Upper lobe of left lung (tissue), 4 donors: ENCODE data around the gene COL20A1.

ENCODE experiments used
- POLR2AphosphoS5 ChIP-seq, 2 donors: sonication (generic); formaldehyde crosslinking; IDR thresholded peaks; one replicate each; pipeline ENCODE4 v1.5.1; 2017; ENCODE audit warnings: antibody characterized with exemption in 2 of 2
- TF ChIP-seq, protein P1 (sequence below), 6 experiments: fragments of 450-650 bp in 4 of 6; fragments of 200-600 bp in 2 of 6; sonication (generic) in 2 of 6; IDR thresholded peaks; one replicate each; pipeline ENCODE4 v1.5.1; 2016 to 2019; ENCODE audit warnings: antibody characterized with exemption in 6 of 6

DNA sequence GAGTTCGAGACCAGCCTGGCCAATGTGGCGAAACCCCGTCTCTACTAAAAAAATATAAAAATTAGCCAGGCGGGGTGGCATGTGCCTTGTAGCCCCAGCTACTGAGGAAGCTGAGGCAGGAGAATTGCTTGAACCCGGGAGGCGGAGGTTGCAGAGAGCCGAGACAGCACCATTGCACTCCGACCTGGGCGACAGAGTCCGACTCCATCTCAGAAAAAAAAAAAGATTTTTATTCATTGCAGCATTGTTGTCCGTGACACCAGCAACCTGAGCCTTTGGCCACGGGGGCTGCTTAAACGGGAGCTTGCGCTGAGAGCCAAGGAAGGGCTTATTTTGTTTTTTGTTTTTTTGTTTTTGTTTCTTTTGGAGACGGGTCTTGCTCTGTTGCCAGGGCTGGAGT is 13.1 kb upstream of the COL20A1 start:
- TF ChIP-seq POLR2AphosphoS5 (IDR thresholded peaks at IDR 0.05): no peak
- TF ChIP-seq, protein P1, sequence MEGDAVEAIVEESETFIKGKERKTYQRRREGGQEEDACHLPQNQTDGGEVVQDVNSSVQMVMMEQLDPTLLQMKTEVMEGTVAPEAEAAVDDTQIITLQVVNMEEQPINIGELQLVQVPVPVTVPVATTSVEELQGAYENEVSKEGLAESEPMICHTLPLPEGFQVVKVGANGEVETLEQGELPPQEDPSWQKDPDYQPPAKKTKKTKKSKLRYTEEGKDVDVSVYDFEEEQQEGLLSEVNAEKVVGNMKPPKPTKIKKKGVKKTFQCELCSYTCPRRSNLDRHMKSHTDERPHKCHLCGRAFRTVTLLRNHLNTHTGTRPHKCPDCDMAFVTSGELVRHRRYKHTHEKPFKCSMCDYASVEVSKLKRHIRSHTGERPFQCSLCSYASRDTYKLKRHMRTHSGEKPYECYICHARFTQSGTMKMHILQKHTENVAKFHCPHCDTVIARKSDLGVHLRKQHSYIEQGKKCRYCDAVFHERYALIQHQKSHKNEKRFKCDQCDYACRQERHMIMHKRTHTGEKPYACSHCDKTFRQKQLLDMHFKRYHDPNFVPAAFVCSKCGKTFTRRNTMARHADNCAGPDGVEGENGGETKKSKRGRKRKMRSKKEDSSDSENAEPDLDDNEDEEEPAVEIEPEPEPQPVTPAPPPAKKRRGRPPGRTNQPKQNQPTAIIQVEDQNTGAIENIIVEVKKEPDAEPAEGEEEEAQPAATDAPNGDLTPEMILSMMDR (IDR thresholded peaks at IDR 0.05): no peak
